HAP-1 (cell line): ENCODE data around the gene OR6K3.

Experiments used
- DNase-seq, 2 experiments: peaks; one replicate each; pipeline ENCODE4 v3.0.0-alpha.2; 2016 to 2020; ENCODE audit warnings: low spot score in 2 of 2
- H3K27me3 ChIP-seq: fragments of 250-450 bp; sonication (Bioruptor Pico); 2 replicates; pipeline ENCODE4 v1.5.1; 2020; ENCODE audit warnings: low read depth, mild to moderate bottlenecking, moderate library complexity
- H3K36me3 ChIP-seq: fragments of 250-450 bp; sonication (Bioruptor Pico); replicated peaks from 2 replicates; pipeline ENCODE4 v1.5.1; 2020; ENCODE audit warnings: mild to moderate bottlenecking
- H3K4me1 ChIP-seq: fragments of 250-450 bp; sonication (Bioruptor Pico); 2 replicates; pipeline ENCODE4 v1.5.1; 2020; ENCODE audit warnings: mild to moderate bottlenecking
- H3K4me3 ChIP-seq: fragments of 250-450 bp; sonication (Bioruptor Pico); 2 replicates; pipeline ENCODE4 v1.5.1; 2020; ENCODE audit warnings: mild to moderate bottlenecking, moderate library complexity
- H3K9me3 ChIP-seq: fragments of 250-450 bp; sonication (Bioruptor Pico); 2 replicates; pipeline ENCODE4 v1.5.1; 2020; ENCODE audit warnings: mild to moderate bottlenecking, moderate library complexity
- in situ Hi-C: fragments of 300-500 bp; cut with MboI; formaldehyde crosslinking; loops from 3 replicates; pipeline ENCODE4 v1.14.3; 2020; ENCODE audit warnings: low sequenced_read_pairs, inconsistent platforms, mixed read lengths

OR6K3 gene

GRCh38 chr1:158674302-158674701 lies 46.2 kb downstream of the OR6K3 start:
- Histone ChIP-seq H3K9me3 (no peaks in the 10 kb centered on the region), H3K4me3 (no peak overlapping the region), H3K36me3 (no peaks in the 10 kb centered on the region), H3K4me1 (no peaks in the 10 kb centered on the region), H3K27me3 (no peaks in the 10 kb centered on the region)
- DNase-seq: no peak
- in situ Hi-C loops: no loop called here
